GM12878 (cell line): ENCODE data around the gene PLD4. TPM values are rescaled to one million over a fixed set of nuclear protein-coding genes. Genes with fewer than 3 reads are reported as not detected.
A peak's percentile ranks its signal among the peaks of the same experiment; 100 is the strongest.

Source experiments
- ATAC-seq: fragments of 200-7000 bp; cut with Tn5 transposase; 3 replicates; pipeline ENCODE4 v1.9.1; 2020; ENCODE audit warnings: mild to moderate bottlenecking, moderate library complexity
- BruUV-seq: library from RNA; stranded (reverse); fragments of 400-500 nt; replicated peaks from 2 replicates; lab custom pipeline; 2021; lab: Mats Ljungman, UMichigan
- CTCF ChIA-PET: fragments of 300-600 bp; sonication (Branson Sonifier 250); formaldehyde crosslinking; extraction: SDS; loops from one replicate; lab custom pipeline; 2021; ENCODE audit warnings: inconsistent platforms; lab: Yijun Ruan, JAX
- POLR2A ChIA-PET: fragments of 350-600 bp; formaldehyde crosslinking; extraction: SDS; loops from one replicate; lab custom pipeline; 2021; ENCODE audit warnings: inconsistent platforms; lab: Charles Lee
- RAD21 ChIA-PET: fragments of 300-600 bp; sonication (Branson Sonifier 250); formaldehyde crosslinking; loops from one replicate; lab custom pipeline; 2023; ENCODE audit warnings: antibody characterized with exemption; ENCODE audit not compliant: unreplicated experiment; lab: Charles Lee
- SMC1A ChIA-PET: fragments of 300-600 bp; sonication (Branson Sonifier 250); formaldehyde crosslinking; loops from one replicate; lab custom pipeline; 2023; ENCODE audit not compliant: unreplicated experiment, uncharacterized antibody; lab: Charles Lee
- DNase-seq: peaks from one replicate; pipeline ENCODE4 v3.0.0-alpha.2; 2011; ENCODE audit warnings: low read depth, low spot score
- FAIRE-seq: peaks from 3 replicates; lab custom pipeline; 2011; peaks lifted over from hg19 to GRCh38; lab: Jason Lieb, UNC
- H2AFZ ChIP-seq: 2 replicates; pipeline ENCODE4 v1.6.0; 2011; ENCODE audit warnings: low read depth, low read length, control low read depth; ENCODE audit not compliant: control insufficient read depth
- H3K27ac ChIP-seq: 2 replicates; pipeline ENCODE4 v1.5.1; 2011; ENCODE audit warnings: control low read depth; ENCODE audit not compliant: control insufficient read depth, insufficient read depth
- H3K27me3 ChIP-seq, 2 experiments: replicated peaks in 1 of 2; 2 replicates each; pipeline versions ENCODE4 v1.6.0 to v1.6.1; 2011; ENCODE audit warnings: low read length in 1 of 2; ENCODE audit not compliant: control insufficient read depth in 2 of 2, insufficient read depth in 2 of 2
- H3K36me3 ChIP-seq, 2 experiments: 2 replicates each; pipeline ENCODE4 v1.5.1; 2011; ENCODE audit warnings: low read length in 1 of 2; ENCODE audit not compliant: control insufficient read depth in 2 of 2, insufficient read depth in 2 of 2
- H3K4me1 ChIP-seq: 2 replicates; pipeline ENCODE4 v1.6.1; 2011; ENCODE audit warnings: mild to moderate bottlenecking, low read length, moderate library complexity, mixed read lengths; ENCODE audit not compliant: control insufficient read depth, insufficient read depth
- H3K4me2 ChIP-seq: 2 replicates; pipeline ENCODE4 v1.6.0; 2011; ENCODE audit warnings: control low read depth; ENCODE audit not compliant: control insufficient read depth, insufficient read depth
- H3K4me3 ChIP-seq: fragments of 200-600 bp; sonication (generic); 2 replicates; pipeline ENCODE4 v1.5.1; 2016
- H3K79me2 ChIP-seq: 2 replicates; pipeline ENCODE4 v1.6.0; 2011; ENCODE audit warnings: low read length; ENCODE audit not compliant: control insufficient read depth, insufficient read depth
- H3K9ac ChIP-seq: 2 replicates; pipeline ENCODE4 v1.8.0; 2011; ENCODE audit warnings: low read length, control low read depth, mixed read lengths; ENCODE audit not compliant: control insufficient read depth, insufficient read depth
- H3K9me3 ChIP-seq: replicated peaks from 3 replicates; pipeline ENCODE4 v1.5.1; 2011; ENCODE audit warnings: mild to moderate bottlenecking, low read length; ENCODE audit not compliant: control insufficient read depth, insufficient read depth
- H4K20me1 ChIP-seq: 2 replicates; pipeline ENCODE4 v1.6.0; 2011; ENCODE audit not compliant: control insufficient read depth, insufficient read depth
- CUX1 ChIP-seq: IDR thresholded peaks from 2 replicates; pipeline ENCODE4 v1.6.1; 2012; ENCODE audit warnings: improper control_type of control experiment, low read depth, low read length; ENCODE audit not compliant: insufficient replicate concordance
- LARP7 ChIP-seq: fragments of 450-650 bp; IDR thresholded peaks from 2 replicates; pipeline ENCODE4 v1.6.1; 2017; ENCODE audit warnings: mild to moderate bottlenecking
- RBBP5 ChIP-seq: fragments of 200-600 bp; sonication (generic); conservative IDR thresholded peaks from 2 replicates; pipeline ENCODE4 v1.6.1; 2016
- SIN3A ChIP-seq: IDR thresholded peaks from 2 replicates; pipeline ENCODE4 v1.6.1; 2012; ENCODE audit warnings: low read depth, low read length, improper control_type of control experiment
- WGBS: methylation state at CpG from one replicate; pipeline ENCODE4 v1.1.6; 2016; ENCODE audit warnings: low lambda C conversion rate; ENCODE audit not compliant: insufficient replicate concordance, insufficient coverage; ENCODE audit errors: missing lambda C conversion rate; 5-methylcytosine and 5-hydroxymethylcytosine counted together
- in situ Hi-C: fragments of 300-500 bp; cut with MboI; formaldehyde crosslinking; loops from 9 replicates; pipeline ENCODE4 v1.14.3; 2018; ENCODE audit warnings: mixed read lengths
- intact Hi-C: fragments of 100-400 bp; cut with micrococcal nuclease; formaldehyde crosslinking; loops from one replicate; pipeline ENCODE4 v1.14.2; 2022; ENCODE audit not compliant: unreplicated experiment
- polyA plus RNA-seq, 11 experiments: library from polyadenylated mRNA; depleted of rRNA in 4 of 11; unstranded in 6 of 11; stranded (reverse) in 5 of 11; fragments of >200 nt; fragmentation: Nextera tagmentation in 4 of 11; fragmentation: Illumina TruSeq in 1 of 11; extraction: Ambion mirVana in 4 of 11; extraction: Trizol in 1 of 11; gene quantifications; 1 replicate in 1 of 11; 2 replicates in 10 of 11; pipeline versions ENCODE4 v1.2.1 to v1.2.3, GENCODE V29; 2011 to 2016; ENCODE audit warnings: inconsistent platforms in 2 of 11, missing spikeins in 2 of 11, low read depth in 1 of 11
- total RNA-seq, 4 experiments: library from RNA; depleted of rRNA in 3 of 4; stranded (reverse); fragments of >200 nt in 3 of 4; fragmentation: Illumina TruSeq in 1 of 4; extraction: Trizol in 1 of 4; gene quantifications; 2 replicates each; pipeline versions ENCODE4 v1.2.1 to v1.2.3, GENCODE V29; 2013 to 2021

PLD4 gene
- total and polyA plus RNA-seq, 10 of the 15 experiments (the other 5 are each of a cell fraction or from before 2014, with no cell fraction given) = 0.20 to 57.7 (median 9.9) TPM

- no peak for TF ChIP-seq CUX1
- no peak for TF ChIP-seq RBBP5
- TF ChIP-seq, all 136 proteins: peak for 0
Measured at GRCh38 chr14:104925214-104925854, 655 bp downstream of the PLD4 start (continued).

DNA sequence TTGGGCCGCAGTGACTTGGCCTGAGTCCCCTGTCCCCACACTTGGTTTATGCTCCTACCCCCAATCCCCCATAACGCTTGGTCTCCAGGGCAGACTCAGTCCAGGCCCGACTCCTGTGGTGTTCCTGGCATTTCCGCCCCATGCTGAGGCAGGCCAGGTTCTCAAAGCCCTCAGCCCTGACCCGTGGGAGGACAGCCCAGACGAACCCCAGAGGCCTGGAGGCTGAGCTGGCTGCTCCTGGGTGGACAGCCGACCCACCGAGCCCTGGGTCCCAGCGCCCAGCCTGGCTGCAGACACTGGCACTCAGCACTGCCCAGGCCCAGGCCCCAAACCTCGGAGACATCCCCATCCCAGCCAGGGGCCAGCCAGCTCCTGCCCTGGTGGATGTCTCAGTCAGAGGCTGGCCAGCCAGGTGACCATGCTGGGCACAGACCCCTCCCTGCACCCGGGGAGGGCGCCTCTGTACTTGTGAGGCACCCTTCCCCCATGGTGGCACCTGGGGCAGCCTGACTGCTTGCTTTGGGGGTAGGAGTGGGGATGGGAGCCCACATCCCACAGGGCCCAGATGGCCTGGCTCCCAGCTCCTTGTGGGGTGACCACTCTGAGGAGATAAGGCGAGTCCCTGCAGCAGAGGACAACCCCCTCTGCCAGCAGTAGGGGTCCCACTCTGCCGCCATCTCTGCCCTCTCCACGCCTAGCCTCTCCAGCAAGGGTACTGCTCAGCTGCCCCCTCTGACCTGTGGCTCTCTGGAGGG, 1.4 kb downstream of the PLD4 start:
- peaks cover 6% of the 10 kb centered on the region; the same call in 2 of the 3 replicates for H3K9me3 ChIP-seq
- H2AFZ ChIP-seq = no peak overlapping the region
- ChIA-PET POLR2A (no interaction called here), SMC1A (no interaction called here), RAD21 (no interaction called here), CTCF (interaction anchor here (0.5 to 1.4 kb wide), 3 partner anchors 10 to 120 kb away, joined by 3 to 4 read pairs (median 4); no protein-coding TSS in a partner anchor)
- 0 out of 2 replicates have a peak, but pooled peaks cover 2% of the 10 kb centered on the region for H3K79me2 ChIP-seq
- H4K20me1 ChIP-seq = no peaks in the 10 kb centered on the region; the same call in 1 of the 2 replicates
- no peak for TF ChIP-seq SIN3A
- peak; percentile 57; the same call in 1 of the 2 replicates for TF ChIP-seq LARP7
- H3K4me2 ChIP-seq = peak overlapping the region; percentile 95
- intact Hi-C loops = no loop called here
- peak overlapping the region; percentile 78 for H3K27ac ChIP-seq
- in situ Hi-C loops = no loop called here
- H3K9ac ChIP-seq = peak overlapping the region; percentile 47
- ATAC-seq (no peak), DNase-seq (no peak), FAIRE-seq (no peak)
- 45% methylated on average over 15 of the region's 15 CpGs for WGBS
- H3K4me1 ChIP-seq = peaks cover 48% of the 10 kb centered on the region
- H3K4me3 ChIP-seq = peak overlapping the region; percentile 67
- H3K36me3 ChIP-seq = no peaks in the 10 kb centered on the region
- peaks cover 0 to 2% of the 10 kb centered on the region in 2 experiments; a peak in 2 of 4 replicates for H3K27me3 ChIP-seq
- no TSS peak for BruUV-seq
